OCI-LY1 (cell line): ENCODE results near the gene SAYSD1.

Experiments
- CTCF ChIP-seq: fragments of 200-600 bp; sonication (generic), shearing (Covaris generic); IDR thresholded peaks from 2 replicates; pipeline ENCODE4 v1.5.1; 2017; ENCODE audit warnings: mild to moderate bottlenecking, antibody characterized with exemption, low read length, moderate library complexity, mixed read lengths
- EZH2 ChIP-seq: fragments of 200-600 bp; sonication (generic), shearing (Covaris generic); IDR thresholded peaks from 2 replicates; pipeline ENCODE4 v1.8.0; 2017; ENCODE audit warnings: borderline replicate concordance, mixed run types, mild to moderate bottlenecking, antibody characterized with exemption, low read length, moderate library complexity, mixed read lengths

DNA sequence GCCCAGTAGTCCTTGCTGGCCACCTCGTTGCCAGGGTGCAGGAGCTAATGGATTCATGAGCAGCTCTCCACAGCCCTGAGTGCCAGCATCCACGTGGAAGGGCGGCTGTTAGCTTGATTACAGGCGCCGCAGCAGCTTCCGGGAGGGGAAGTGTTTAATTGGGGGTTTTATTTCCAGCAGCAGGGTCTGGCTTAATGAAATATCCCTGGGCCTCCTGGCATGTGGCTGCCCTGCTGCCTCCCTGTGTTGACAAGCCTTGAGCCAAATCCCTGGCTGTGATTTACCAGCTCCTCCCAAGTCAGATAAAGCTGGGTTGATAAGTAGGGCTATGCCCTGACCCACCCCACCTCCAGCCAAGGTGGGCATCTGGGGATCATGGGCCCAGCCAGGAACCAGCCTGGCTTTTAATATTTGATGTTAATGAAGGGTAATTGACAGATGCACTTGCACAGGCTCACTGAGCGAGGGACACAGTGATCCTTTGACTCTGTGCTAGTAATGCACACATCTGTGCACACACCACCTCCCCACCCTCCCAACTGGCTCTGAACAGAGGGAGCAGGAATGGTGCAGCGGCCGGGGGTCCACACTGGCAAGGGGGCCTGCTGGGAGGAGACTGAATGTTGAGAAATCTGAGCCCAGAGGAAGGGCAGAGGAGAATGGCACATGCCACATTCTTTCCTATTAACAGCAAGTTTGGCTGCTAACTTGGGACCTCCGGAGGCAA, 52.8 kb downstream of the SAYSD1 start:
- TF ChIP-seq CTCF, result no peak
- TF ChIP-seq EZH2, result no peak
